SK-N-SH treated with all-trans-retinoic acid at 6 μM for 48 hours (cell line): ENCODE results near the gene TREML4.

ENCODE experiments used
- ATAC-seq: fragments of 200-7000 bp; cut with Tn5 transposase; 3 replicates; pipeline ENCODE4 v1.9.1; 2020; ENCODE audit warnings: mild to moderate bottlenecking, moderate library complexity
- ISL1 ChIP-seq: fragments of 250-450 bp; sonication (Bioruptor Pico); IDR thresholded peaks from 2 replicates; pipeline ENCODE4 v2.1.2; 2022; ENCODE audit warnings: mild to moderate bottlenecking, moderate library complexity
- PATZ1 ChIP-seq: fragments of 250-450 bp; sonication (Bioruptor Pico); IDR thresholded peaks from 2 replicates; pipeline ENCODE4 v1.8.0; 2020; ENCODE audit warnings: mild to moderate bottlenecking, moderate library complexity, borderline replicate concordance
- SNAI2 ChIP-seq: fragments of 250-450 bp; sonication (Bioruptor Pico); IDR thresholded peaks from 2 replicates; pipeline ENCODE4 v1.5.0; 2020; ENCODE audit warnings: mild to moderate bottlenecking, moderate library complexity
- TOX ChIP-seq: fragments of 250-450 bp; sonication (Bioruptor Pico); IDR thresholded peaks from 2 replicates; pipeline ENCODE4 v1.8.0; 2021; ENCODE audit warnings: mild to moderate bottlenecking, moderate library complexity, borderline replicate concordance
- TSHZ2 ChIP-seq: fragments of 250-450 bp; sonication (Bioruptor Pico); IDR thresholded peaks from 2 replicates; pipeline ENCODE4 v1.5.0; 2020; ENCODE audit warnings: mild to moderate bottlenecking, moderate library complexity
- ZC3H10 ChIP-seq: fragments of 250-450 bp; sonication (Bioruptor Pico); IDR thresholded peaks from 2 replicates; pipeline ENCODE4 v1.5.1; 2021; ENCODE audit warnings: mild to moderate bottlenecking, moderate library complexity
- ZFP3 ChIP-seq: fragments of 250-450 bp; sonication (Bioruptor Pico); IDR thresholded peaks from 2 replicates; pipeline ENCODE4 v1.5.0; 2020; ENCODE audit warnings: mild to moderate bottlenecking, moderate library complexity
- ZNF70 ChIP-seq: fragments of 450-650 bp; formaldehyde crosslinking; IDR thresholded peaks from 2 replicates; pipeline ENCODE4 v1.5.0; 2020; ENCODE audit warnings: mild to moderate bottlenecking, moderate library complexity
- ZNF8 ChIP-seq: fragments of 450-650 bp; formaldehyde crosslinking; IDR thresholded peaks from 2 replicates; pipeline ENCODE4 v1.5.0; 2020; ENCODE audit warnings: mild to moderate bottlenecking, moderate library complexity

TREML4 gene

GRCh38 chr6:41288030-41288753 lies 60.0 kb downstream of the TREML4 start:
- ATAC-seq, result no peak
- TF ChIP-seq ZC3H10 (CRISPR knock-in tag) (no peak), ZNF70 (CRISPR knock-in tag) (no peak), ZFP3 (CRISPR knock-in tag) (no peak), SNAI2 (CRISPR knock-in tag) (no peak), ISL1 (CRISPR knock-in tag) (no peak), PATZ1 (CRISPR knock-in tag) (no peak), TOX (CRISPR knock-in tag) (no peak), TSHZ2 (CRISPR knock-in tag) (no peak), ZNF8 (CRISPR knock-in tag) (no peak)
